ENCODE data around the gene RPL6.

RPL6 gene

GRCh38 chr12:112427760-112428159, 18.4 kb upstream of the RPL6 start:
- H3K4me2 ChIP-seq (ENCODE audit: insufficient read depth, low read length, poor library complexity, severe bottlenecking), result no peak overlapping the region
- H2AK5ac ChIP-seq (ENCODE audit: low read depth, low read length), result no peak overlapping the region
- H2BK120ac ChIP-seq (ENCODE audit: low read depth, low read length), result no peak overlapping the region
- H2BK5ac ChIP-seq (ENCODE audit: low read length), result no peak overlapping the region
- peaks cover 2 to 9% of the 10 kb centered on the region in 2 donors for H3K36me3 ChIP-seq (replicated peaks in 1 of 2; ENCODE audit: control insufficient read depth in 2 of 2, insufficient read depth in 2 of 2, low read length in 2 of 2)
- H4K8ac ChIP-seq (ENCODE audit: low read depth, low read length), result no peak overlapping the region
- H3K79me1 ChIP-seq (ENCODE audit: low read depth, low read length), result peaks cover 6% of the 10 kb centered on the region
- no peak overlapping the region for H3K27ac ChIP-seq (replicated peaks; ENCODE audit: low read length)
- no peak overlapping the region for H3K9ac ChIP-seq (ENCODE audit: low read depth, low read length, poor library complexity)
- H3K18ac ChIP-seq (ENCODE audit: low read length), result no peak overlapping the region
- H3K4ac ChIP-seq (ENCODE audit: low read length), result no peak overlapping the region
- no peak for DNase-seq (ENCODE audit: low spot score)
- no peak overlapping the region for H3K4me3 ChIP-seq (ENCODE audit: low read length in 2 of 2)
- no peak overlapping the region for H2BK15ac ChIP-seq (ENCODE audit: low read length)
- no peaks in the 10 kb centered on the region for H3K27me3 ChIP-seq (ENCODE audit: control insufficient read depth in 3 of 3, insufficient read depth in 3 of 3, low read depth in 1 of 3, low read length in 3 of 3)
- H2BK12ac ChIP-seq (ENCODE audit: low read length), result no peak overlapping the region
- no peak overlapping the region for H3K23ac ChIP-seq (ENCODE audit: low read depth, low read length, poor library complexity)
- H3K14ac ChIP-seq (ENCODE audit: low read length), result no peak overlapping the region
- no peaks in the 10 kb centered on the region for H3K9me3 ChIP-seq (replicated peaks in 1 of 2; ENCODE audit: control insufficient read depth in 2 of 2, insufficient read depth in 1 of 2, low read depth in 1 of 2, low read length in 2 of 2)
- no peak overlapping the region for H4K91ac ChIP-seq (ENCODE audit: low read depth, low read length, poor library complexity)
- no peak overlapping the region for H2AFZ ChIP-seq (ENCODE audit: low read length)
- no CpG with 5 or more reads among the region's 2 CpGs for WGBS, 2 donors (ENCODE audit: extremely low coverage in 2 of 2, insufficient read length in 2 of 2, insufficient replicate concordance in 1 of 2)
- no peaks in the 10 kb centered on the region for H3K4me1 ChIP-seq (ENCODE audit: control insufficient read depth in 2 of 2, insufficient read depth in 1 of 2, low read depth in 1 of 2, low read length in 2 of 2)

GRCh38 chr12:112425582-112426382, 16.4 kb upstream of the RPL6 start:
- Histone ChIP-seq H3K27me3 (ENCODE audit: control insufficient read depth in 3 of 3, insufficient read depth in 3 of 3, low read depth in 1 of 3, low read length in 3 of 3) (no peaks in the 10 kb centered on the region), H4K8ac (ENCODE audit: low read depth, low read length) (no peak overlapping the region), H4K91ac (ENCODE audit: low read depth, low read length, poor library complexity) (no peak overlapping the region), H3K79me1 (ENCODE audit: low read depth, low read length) (peaks cover 6% of the 10 kb centered on the region), H2BK120ac (ENCODE audit: low read depth, low read length) (no peak overlapping the region), H3K23ac (ENCODE audit: low read depth, low read length, poor library complexity) (no peak overlapping the region), H2BK15ac (ENCODE audit: low read length) (no peak overlapping the region), H2BK12ac (ENCODE audit: low read length) (no peak overlapping the region), H3K9me3 (replicated peaks in 1 of 2; ENCODE audit: control insufficient read depth in 2 of 2, insufficient read depth in 1 of 2, low read depth in 1 of 2, low read length in 2 of 2) (no peaks in the 10 kb centered on the region), H3K14ac (ENCODE audit: low read length) (no peak overlapping the region), H3K4ac (ENCODE audit: low read length) (no peak overlapping the region), H2AK5ac (ENCODE audit: low read depth, low read length) (no peak overlapping the region), H3K18ac (ENCODE audit: low read length) (no peak overlapping the region), H2BK5ac (ENCODE audit: low read length) (no peak overlapping the region), H3K27ac (replicated peaks; ENCODE audit: low read length) (no peak overlapping the region), H2AFZ (ENCODE audit: low read length) (no peak overlapping the region), H3K4me2 (ENCODE audit: insufficient read depth, low read length, poor library complexity, severe bottlenecking) (no peak overlapping the region), H3K36me3 (replicated peaks in 1 of 2; ENCODE audit: control insufficient read depth in 2 of 2, insufficient read depth in 2 of 2, low read length in 2 of 2) (peaks cover 0 to 9% of the 10 kb centered on the region in 2 donors), H3K4me3 (ENCODE audit: low read length in 2 of 2) (no peak overlapping the region), H3K9ac (ENCODE audit: low read depth, low read length, poor library complexity) (no peak overlapping the region), H3K4me1 (ENCODE audit: control insufficient read depth in 2 of 2, insufficient read depth in 1 of 2, low read depth in 1 of 2, low read length in 2 of 2) (no peaks in the 10 kb centered on the region)
- WGBS, 2 donors (ENCODE audit: extremely low coverage in 2 of 2, insufficient read length in 2 of 2, insufficient replicate concordance in 1 of 2), result no CpG with 5 or more reads among the region's 7 CpGs
- DNase-seq (ENCODE audit: low spot score), result no peak

- no peak for DNase-seq (ENCODE audit: low spot score)
- Histone ChIP-seq H3K4ac (ENCODE audit: low read length) (no peak overlapping the region), H3K27me3 (ENCODE audit: control insufficient read depth in 3 of 3, insufficient read depth in 3 of 3, low read depth in 1 of 3, low read length in 3 of 3) (no peaks in the 10 kb centered on the region), H2BK12ac (ENCODE audit: low read length) (no peak overlapping the region), H4K91ac (ENCODE audit: low read depth, low read length, poor library complexity) (no peak overlapping the region), H3K14ac (ENCODE audit: low read length) (no peak overlapping the region), H3K36me3 (replicated peaks in 1 of 2; ENCODE audit: control insufficient read depth in 2 of 2, insufficient read depth in 2 of 2, low read length in 2 of 2) (peaks cover 0 to 9% of the 10 kb centered on the region in 2 donors), H2AFZ (ENCODE audit: low read length) (no peak overlapping the region), H3K4me2 (ENCODE audit: insufficient read depth, low read length, poor library complexity, severe bottlenecking) (no peak overlapping the region), H3K4me1 (ENCODE audit: control insufficient read depth in 2 of 2, insufficient read depth in 1 of 2, low read depth in 1 of 2, low read length in 2 of 2) (peaks cover 0 to 3% of the 10 kb centered on the region in 2 donors), H3K27ac (replicated peaks; ENCODE audit: low read length) (no peak overlapping the region), H3K9me3 (replicated peaks in 1 of 2; ENCODE audit: control insufficient read depth in 2 of 2, insufficient read depth in 1 of 2, low read depth in 1 of 2, low read length in 2 of 2) (no peaks in the 10 kb centered on the region), H3K18ac (ENCODE audit: low read length) (no peak overlapping the region), H2BK120ac (ENCODE audit: low read depth, low read length) (no peak overlapping the region), H2BK15ac (ENCODE audit: low read length) (no peak overlapping the region), H3K9ac (ENCODE audit: low read depth, low read length, poor library complexity) (no peak overlapping the region), H3K4me3 (ENCODE audit: low read length in 2 of 2) (no peak overlapping the region), H3K23ac (ENCODE audit: low read depth, low read length, poor library complexity) (no peak overlapping the region), H2AK5ac (ENCODE audit: low read depth, low read length) (no peak overlapping the region), H2BK5ac (ENCODE audit: low read length) (no peak overlapping the region), H3K79me1 (ENCODE audit: low read depth, low read length) (peaks cover 5% of the 10 kb centered on the region), H4K8ac (ENCODE audit: low read depth, low read length) (no peak overlapping the region)
- no CpG with 5 or more reads among the region's 3 CpGs for WGBS, 2 donors (ENCODE audit: extremely low coverage in 2 of 2, insufficient read length in 2 of 2, insufficient replicate concordance in 1 of 2)
Observed at GRCh38 chr12:112424126-112424525, 14.7 kb upstream of the RPL6 start.

GRCh38 chr12:112422531-112422930, 13.1 kb upstream of the RPL6 start:
- Histone ChIP-seq H2AK5ac (ENCODE audit: low read depth, low read length) (no peak overlapping the region), H2BK15ac (ENCODE audit: low read length) (no peak overlapping the region), H4K91ac (ENCODE audit: low read depth, low read length, poor library complexity) (no peak overlapping the region), H3K27ac (replicated peaks; ENCODE audit: low read length) (no peak overlapping the region), H2BK120ac (ENCODE audit: low read depth, low read length) (no peak overlapping the region), H3K18ac (ENCODE audit: low read length) (no peak overlapping the region), H3K9me3 (replicated peaks in 1 of 2; ENCODE audit: control insufficient read depth in 2 of 2, insufficient read depth in 1 of 2, low read depth in 1 of 2, low read length in 2 of 2) (no peaks in the 10 kb centered on the region), H4K8ac (ENCODE audit: low read depth, low read length) (no peak overlapping the region), H3K36me3 (replicated peaks in 1 of 2; ENCODE audit: control insufficient read depth in 2 of 2, insufficient read depth in 2 of 2, low read length in 2 of 2) (peaks cover 0 to 7% of the 10 kb centered on the region in 2 donors), H2BK5ac (ENCODE audit: low read length) (no peak overlapping the region), H2AFZ (ENCODE audit: low read length) (no peak overlapping the region), H3K4ac (ENCODE audit: low read length) (no peak overlapping the region), H2BK12ac (ENCODE audit: low read length) (no peak overlapping the region), H3K9ac (ENCODE audit: low read depth, low read length, poor library complexity) (no peak overlapping the region), H3K4me2 (ENCODE audit: insufficient read depth, low read length, poor library complexity, severe bottlenecking) (no peak overlapping the region), H3K27me3 (ENCODE audit: control insufficient read depth in 3 of 3, insufficient read depth in 3 of 3, low read depth in 1 of 3, low read length in 3 of 3) (no peaks in the 10 kb centered on the region), H3K4me3 (ENCODE audit: low read length in 2 of 2) (no peak overlapping the region), H3K79me1 (ENCODE audit: low read depth, low read length) (peaks cover 5% of the 10 kb centered on the region), H3K14ac (ENCODE audit: low read length) (no peak overlapping the region), H3K4me1 (ENCODE audit: control insufficient read depth in 2 of 2, insufficient read depth in 1 of 2, low read depth in 1 of 2, low read length in 2 of 2) (peaks cover 0 to 3% of the 10 kb centered on the region in 2 donors), H3K23ac (ENCODE audit: low read depth, low read length, poor library complexity) (no peak overlapping the region)
- no peak for DNase-seq (ENCODE audit: low spot score)
- no CpG with 5 or more reads among the region's 5 CpGs for WGBS, 2 donors (ENCODE audit: extremely low coverage in 2 of 2, insufficient read length in 2 of 2, insufficient replicate concordance in 1 of 2)
